HUES48 (cell line): ENCODE data around the gene CAMK4.

Experiments
- H3K27ac ChIP-seq: one replicate; pipeline ENCODE4 v1.7.0; 2013; ENCODE audit warnings: low read depth, low read length, inconsistent platforms
- H3K27me3 ChIP-seq: 2 replicates; pipeline ENCODE4 v1.6.1; 2013; ENCODE audit warnings: mild to moderate bottlenecking, low read length; ENCODE audit not compliant: control insufficient read depth, insufficient read depth
- H3K36me3 ChIP-seq: 2 replicates; pipeline ENCODE4 v1.6.1; 2013; ENCODE audit warnings: low read length; ENCODE audit not compliant: control insufficient read depth, insufficient read depth
- H3K4me1 ChIP-seq: 2 replicates; pipeline ENCODE4 v1.6.1; 2013; ENCODE audit warnings: mild to moderate bottlenecking, low read length; ENCODE audit not compliant: control insufficient read depth, insufficient read depth
- H3K4me3 ChIP-seq: 2 replicates; pipeline ENCODE4 v1.5.1; 2013; ENCODE audit warnings: mild to moderate bottlenecking, low read depth, low read length
- H3K9ac ChIP-seq: 2 replicates; pipeline ENCODE4 v1.6.1; 2013; ENCODE audit warnings: mild to moderate bottlenecking, low read depth, low read length, moderate library complexity
- H3K9me3 ChIP-seq: 2 replicates; pipeline ENCODE4 v1.6.1; 2013; ENCODE audit warnings: low read length; ENCODE audit not compliant: control insufficient read depth, insufficient read depth

CAMK4 gene

GRCh38 chr5:111385051-111385450, 160.9 kb downstream of the CAMK4 start:
- no peak overlapping the region for H3K4me3 ChIP-seq
- H3K27me3 ChIP-seq = no peaks in the 10 kb centered on the region
- no peaks in the 10 kb centered on the region for H3K36me3 ChIP-seq
- H3K9ac ChIP-seq = no peak overlapping the region
- H3K27ac ChIP-seq = no peak overlapping the region
- H3K4me1 ChIP-seq = no peaks in the 10 kb centered on the region
- no peaks in the 10 kb centered on the region for H3K9me3 ChIP-seq

- Histone ChIP-seq H3K27me3 (no peaks in the 10 kb centered on the region), H3K36me3 (no peaks in the 10 kb centered on the region), H3K4me1 (no peaks in the 10 kb centered on the region), H3K9me3 (no peaks in the 10 kb centered on the region), H3K4me3 (no peak overlapping the region), H3K9ac (no peak overlapping the region), H3K27ac (no peak overlapping the region)
These were observed 162.0 kb downstream of the CAMK4 start for GRCh38 chr5:111385970-111386831.

GRCh38 chr5:111386832-111387162, 162.6 kb downstream of the CAMK4 start:
- Histone ChIP-seq H3K9me3 (no peaks in the 10 kb centered on the region), H3K27me3 (no peaks in the 10 kb centered on the region), H3K4me1 (no peaks in the 10 kb centered on the region), H3K27ac (no peak overlapping the region), H3K4me3 (no peak overlapping the region), H3K9ac (no peak overlapping the region), H3K36me3 (no peaks in the 10 kb centered on the region)

GRCh38 chr5:111387361-111387760, 163.2 kb downstream of the CAMK4 start:
- H3K9ac ChIP-seq = no peak overlapping the region
- H3K9me3 ChIP-seq = no peaks in the 10 kb centered on the region
- H3K4me3 ChIP-seq = no peak overlapping the region
- no peaks in the 10 kb centered on the region for H3K36me3 ChIP-seq
- H3K4me1 ChIP-seq = no peaks in the 10 kb centered on the region
- no peaks in the 10 kb centered on the region for H3K27me3 ChIP-seq
- no peak overlapping the region for H3K27ac ChIP-seq

- no peak overlapping the region for H3K9ac ChIP-seq
These were observed 165.4 kb downstream of the CAMK4 start for GRCh38 chr5:111389390-111390082.

GRCh38 chr5:111392181-111392580, 168.0 kb downstream of the CAMK4 start:
- H3K9ac ChIP-seq = no peak overlapping the region
- no peaks in the 10 kb centered on the region for H3K27me3 ChIP-seq
- H3K27ac ChIP-seq = no peak overlapping the region
- H3K36me3 ChIP-seq = no peaks in the 10 kb centered on the region
- no peak overlapping the region for H3K4me3 ChIP-seq
- H3K9me3 ChIP-seq = no peaks in the 10 kb centered on the region
- no peaks in the 10 kb centered on the region for H3K4me1 ChIP-seq

More at GRCh38 chr5:111389390-111390082, 165.4 kb downstream of the CAMK4 start:
- no peak overlapping the region for H3K27ac ChIP-seq
- no peaks in the 10 kb centered on the region for H3K36me3 ChIP-seq
- no peaks in the 10 kb centered on the region for H3K4me1 ChIP-seq
- no peaks in the 10 kb centered on the region for H3K9me3 ChIP-seq
- H3K27me3 ChIP-seq = no peaks in the 10 kb centered on the region
- H3K4me3 ChIP-seq = no peak overlapping the region

GRCh38 chr5:111394586-111394985, 170.4 kb downstream of the CAMK4 start:
- Histone ChIP-seq H3K9me3 (no peaks in the 10 kb centered on the region), H3K36me3 (no peaks in the 10 kb centered on the region), H3K4me1 (no peaks in the 10 kb centered on the region), H3K9ac (no peak overlapping the region), H3K4me3 (no peak overlapping the region), H3K27ac (no peak overlapping the region), H3K27me3 (no peaks in the 10 kb centered on the region)

- H3K27ac ChIP-seq = no peak overlapping the region
- no peak overlapping the region for H3K4me3 ChIP-seq
- H3K9ac ChIP-seq = no peak overlapping the region
- H3K4me1 ChIP-seq = no peaks in the 10 kb centered on the region
- H3K9me3 ChIP-seq = no peaks in the 10 kb centered on the region
- no peaks in the 10 kb centered on the region for H3K36me3 ChIP-seq
- no peaks in the 10 kb centered on the region for H3K27me3 ChIP-seq
These were observed 173.8 kb downstream of the CAMK4 start for GRCh38 chr5:111398013-111398412.

- Histone ChIP-seq H3K4me1 (no peaks in the 10 kb centered on the region), H3K9ac (no peak overlapping the region), H3K9me3 (no peaks in the 10 kb centered on the region), H3K27me3 (no peaks in the 10 kb centered on the region), H3K4me3 (no peak overlapping the region), H3K36me3 (no peaks in the 10 kb centered on the region), H3K27ac (no peak overlapping the region)
These were observed 174.9 kb downstream of the CAMK4 start for GRCh38 chr5:111399113-111399512.

GRCh38 chr5:111401906-111402305, 177.7 kb downstream of the CAMK4 start:
- no peak overlapping the region for H3K9ac ChIP-seq
- no peaks in the 10 kb centered on the region for H3K4me1 ChIP-seq
- no peaks in the 10 kb centered on the region for H3K9me3 ChIP-seq
- no peak overlapping the region for H3K4me3 ChIP-seq
- H3K27me3 ChIP-seq = no peaks in the 10 kb centered on the region
- no peak overlapping the region for H3K27ac ChIP-seq
- H3K36me3 ChIP-seq = no peaks in the 10 kb centered on the region

- H3K27me3 ChIP-seq = no peaks in the 10 kb centered on the region
- no peak overlapping the region for H3K4me3 ChIP-seq
- no peak overlapping the region for H3K9ac ChIP-seq
- H3K9me3 ChIP-seq = peaks cover 6% of the 10 kb centered on the region; the same call in 1 of the 2 replicates
- H3K4me1 ChIP-seq = no peaks in the 10 kb centered on the region
- H3K36me3 ChIP-seq = no peaks in the 10 kb centered on the region
- H3K27ac ChIP-seq = no peak overlapping the region
These were observed 180.1 kb downstream of the CAMK4 start for GRCh38 chr5:111404270-111404769.
